PC-9 (cell line): ENCODE results near the gene NRG3. TPM values are rescaled to one million over a fixed set of nuclear protein-coding genes. Genes with fewer than 3 reads are reported as not detected.

ENCODE experiments used
- BruUV-seq: library from RNA; stranded (reverse); fragments of 400-500 nt; replicated peaks from 2 replicates; lab custom pipeline; 2021; lab: Mats Ljungman, UMichigan
- CTCF ChIA-PET: fragments of 300-600 bp; sonication (Branson Sonifier 250); formaldehyde crosslinking; loops from one replicate; lab custom pipeline; 2022; ENCODE audit warnings: antibody characterized with exemption; lab: Charles Lee
- POLR2A ChIA-PET: fragments of 300-600 bp; sonication (Branson Sonifier 250); formaldehyde crosslinking; loops from one replicate; lab custom pipeline; 2022; ENCODE audit warnings: antibody characterized with exemption; ENCODE audit not compliant: unreplicated experiment; lab: Charles Lee
- DNase-seq, 2 experiments: peaks; one replicate each; pipeline versions ENCODE4 v3.0.0 to v3.0.0-alpha.2; 2015 to 2022; ENCODE audit warnings: mixed read lengths in 1 of 2
- H2AFZ ChIP-seq: fragments of 200-600 bp; sonication (generic); 2 replicates; pipeline ENCODE4 v1.8.1; 2017; ENCODE audit warnings: antibody characterized with exemption
- H3F3A ChIP-seq: fragments of 200-600 bp; sonication (generic); 2 replicates; pipeline ENCODE4 v1.8.1; 2017; ENCODE audit warnings: antibody characterized with exemption, mild to moderate bottlenecking, low read depth; ENCODE audit not compliant: insufficient read depth
- H3K27ac ChIP-seq: fragments of 200-600 bp; sonication (generic); 2 replicates; pipeline ENCODE4 v1.6.1; 2016; ENCODE audit warnings: mixed run types
- H3K27me3 ChIP-seq: fragments of 200-600 bp; sonication (generic); 2 replicates; pipeline ENCODE4 v1.6.1; 2016; ENCODE audit warnings: low read depth, mixed run types; ENCODE audit not compliant: insufficient read depth
- H3K36me3 ChIP-seq: fragments of 200-600 bp; sonication (generic); 2 replicates; pipeline ENCODE4 v1.6.1; 2016; ENCODE audit warnings: low read depth, mixed run types
- H3K4me1 ChIP-seq: fragments of 200-600 bp; sonication (generic); replicated peaks from 2 replicates; pipeline ENCODE4 v1.6.1; 2016; ENCODE audit warnings: mixed run types; ENCODE audit not compliant: insufficient read depth
- H3K4me2 ChIP-seq: fragments of 200-600 bp; sonication (generic); 2 replicates; pipeline ENCODE4 v1.6.1; 2017; ENCODE audit warnings: mixed run types
- H3K4me3 ChIP-seq: fragments of 200-600 bp; sonication (generic); 2 replicates; pipeline ENCODE4 v1.6.1; 2016; ENCODE audit warnings: mixed run types
- H3K79me2 ChIP-seq: fragments of 200-600 bp; sonication (generic); 2 replicates; pipeline ENCODE4 v1.6.1; 2017; ENCODE audit warnings: low read depth, mixed run types
- H3K9me2 ChIP-seq: fragments of 200-600 bp; sonication (generic); 2 replicates; pipeline ENCODE4 v1.8.1; 2017; ENCODE audit warnings: mild to moderate bottlenecking; ENCODE audit not compliant: insufficient read depth
- H3K9me3 ChIP-seq: fragments of 200-600 bp; sonication (generic); 2 replicates; pipeline ENCODE4 v1.8.1; 2016; ENCODE audit warnings: low read depth; ENCODE audit not compliant: insufficient read depth
- H4K20me1 ChIP-seq: fragments of 200-600 bp; sonication (generic); 2 replicates; pipeline ENCODE4 v1.8.1; 2017; ENCODE audit not compliant: insufficient read depth
- CTCF ChIP-seq: fragments of 200-600 bp; sonication (generic); conservative IDR thresholded peaks from 2 replicates; pipeline ENCODE4 v1.6.1; 2017; ENCODE audit warnings: mixed run types, antibody characterized with exemption, mild to moderate bottlenecking, moderate library complexity
- EZH2 ChIP-seq: fragments of 200-600 bp; sonication (generic); IDR thresholded peaks from 2 replicates; pipeline ENCODE4 v1.8.0; 2017; ENCODE audit warnings: antibody characterized with exemption, low read depth
- intact Hi-C: fragments of 100-400 bp; cut with micrococcal nuclease; formaldehyde crosslinking; loops from one replicate; pipeline ENCODE4 v1.10.0; 2022; ENCODE audit not compliant: unreplicated experiment
- total RNA-seq: library from RNA; stranded (reverse); gene quantifications from 2 replicates; pipeline ENCODE4 v1.2.3, GENCODE V29; 2021

Gene NRG3
- total RNA-seq, 1 experiment from 2014 or later = not detected

- no peaks in the 10 kb centered on the region for H3K36me3 ChIP-seq
- H3K4me3 ChIP-seq = no peak overlapping the region
- no peak overlapping the region for H2AFZ ChIP-seq
- no peaks in the 10 kb centered on the region for H3K9me2 ChIP-seq
- H3K79me2 ChIP-seq = no peaks in the 10 kb centered on the region
- BruUV-seq = no TSS peak
- CTCF ChIA-PET = no interaction called here
- TF ChIP-seq CTCF (no peak), EZH2 (no peak)
- H3K9me3 ChIP-seq = no peaks in the 10 kb centered on the region
- no peaks in the 10 kb centered on the region for H3K4me1 ChIP-seq
- H3F3A ChIP-seq = no peaks in the 10 kb centered on the region
- H3K27me3 ChIP-seq = peaks cover 20% of the 10 kb centered on the region; the same call in 1 of the 2 replicates
- intact Hi-C loops = no loop called here
- no peak for DNase-seq
- POLR2A ChIA-PET = no interaction called here
- H3K27ac ChIP-seq = no peak overlapping the region
- no peaks in the 10 kb centered on the region for H4K20me1 ChIP-seq
- no peak overlapping the region for H3K4me2 ChIP-seq
Measured at GRCh38 chr10:81909453-81909852, 34.5 kb downstream of the NRG3 start.

- H3K36me3 ChIP-seq = no peaks in the 10 kb centered on the region
- no TSS peak for BruUV-seq
- H3K4me1 ChIP-seq = no peaks in the 10 kb centered on the region
- POLR2A ChIA-PET = no interaction called here
- CTCF ChIA-PET = no interaction called here
- H3K9me3 ChIP-seq = no peaks in the 10 kb centered on the region
- H3K4me2 ChIP-seq = no peak overlapping the region
- H3K9me2 ChIP-seq = no peaks in the 10 kb centered on the region
- no peaks in the 10 kb centered on the region for H3F3A ChIP-seq
- H3K27me3 ChIP-seq = peaks cover 2% of the 10 kb centered on the region; the same call in 1 of the 2 replicates
- DNase-seq = no peak
- H3K27ac ChIP-seq = no peak overlapping the region
- no peaks in the 10 kb centered on the region for H3K79me2 ChIP-seq
- no peak for TF ChIP-seq EZH2
- TF ChIP-seq CTCF = no peak
- intact Hi-C loops = no loop called here
- no peak overlapping the region for H2AFZ ChIP-seq
- H3K4me3 ChIP-seq = no peak overlapping the region
- H4K20me1 ChIP-seq = no peaks in the 10 kb centered on the region
Measured at GRCh38 chr10:81911328-81911727, 36.3 kb downstream of the NRG3 start.

GRCh38 chr10:81914736-81915503, 39.9 kb downstream of the NRG3 start:
- no peak for DNase-seq
- Histone ChIP-seq H3K79me2 (no peaks in the 10 kb centered on the region), H3K27ac (no peak overlapping the region), H3K9me2 (no peaks in the 10 kb centered on the region), H4K20me1 (no peaks in the 10 kb centered on the region), H3K4me2 (no peak overlapping the region), H3K9me3 (no peaks in the 10 kb centered on the region), H3K27me3 (no peaks in the 10 kb centered on the region), H3K4me3 (no peak overlapping the region), H3F3A (no peaks in the 10 kb centered on the region), H3K36me3 (no peaks in the 10 kb centered on the region), H3K4me1 (no peaks in the 10 kb centered on the region), H2AFZ (no peak overlapping the region)
- TF ChIP-seq CTCF = no peak
- no peak for TF ChIP-seq EZH2
- intact Hi-C loops = no loop called here
- no TSS peak for BruUV-seq
- ChIA-PET CTCF (no interaction called here), POLR2A (no interaction called here)
